H9 (cell line): ENCODE results near the gene PRPF6. TPM values are rescaled to one million over a fixed set of nuclear protein-coding genes. Genes with fewer than 3 reads are reported as not detected.
A peak's percentile ranks its signal among the peaks of the same experiment; 100 is the strongest.

ENCODE experiments used
- DNase-seq: peaks from one replicate; pipeline ENCODE4 v3.0.0-alpha.2; 2017
- H2AFZ ChIP-seq: one replicate; pipeline ENCODE4 v1.6.1; 2013; ENCODE audit warnings: mild to moderate bottlenecking, low read length, control low read depth, moderate library complexity
- H2AK5ac ChIP-seq: 2 replicates; pipeline ENCODE4 v1.6.1; 2013; ENCODE audit warnings: low read length, control low read depth, mixed read lengths; ENCODE audit not compliant: insufficient read length
- H2BK120ac ChIP-seq: one replicate; pipeline ENCODE4 v1.6.1; 2013; ENCODE audit warnings: low read depth, mild to moderate bottlenecking, low read length, control low read depth, inconsistent platforms; ENCODE audit not compliant: poor library complexity, severe bottlenecking
- H2BK12ac ChIP-seq: 2 replicates; pipeline ENCODE4 v1.6.1; 2013; ENCODE audit warnings: low read length, control low read depth, mixed read lengths, low read depth; ENCODE audit not compliant: insufficient read length
- H2BK15ac ChIP-seq: 2 replicates; pipeline ENCODE4 v1.6.1; 2013; ENCODE audit warnings: low read depth, low read length, control low read depth
- H2BK20ac ChIP-seq: one replicate; pipeline ENCODE4 v1.6.1; 2013; ENCODE audit warnings: low read depth, mild to moderate bottlenecking, low read length, control low read depth, inconsistent platforms; ENCODE audit not compliant: poor library complexity, severe bottlenecking
- H2BK5ac ChIP-seq: 2 replicates; pipeline ENCODE4 v1.6.1; 2013; ENCODE audit warnings: low read length, control low read depth, mixed read lengths; ENCODE audit not compliant: insufficient read length
- H3K14ac ChIP-seq: 2 replicates; pipeline ENCODE4 v1.6.1; 2013; ENCODE audit warnings: low read length, control low read depth; ENCODE audit not compliant: insufficient read depth
- H3K18ac ChIP-seq: 2 replicates; pipeline ENCODE4 v1.6.1; 2013; ENCODE audit warnings: low read depth, mild to moderate bottlenecking, mixed read lengths, low read length, control low read depth; ENCODE audit not compliant: insufficient read length
- H3K23ac ChIP-seq: 2 replicates; pipeline ENCODE4 v1.6.1; 2013; ENCODE audit warnings: low read length, control low read depth, mixed read lengths, low read depth; ENCODE audit not compliant: insufficient read length
- H3K23me2 ChIP-seq: 2 replicates; pipeline ENCODE4 v1.6.1; 2013; ENCODE audit warnings: low read depth, mild to moderate bottlenecking, mixed read lengths, low read length, control low read depth; ENCODE audit not compliant: insufficient read length, poor library complexity, severe bottlenecking
- H3K27ac ChIP-seq: 2 replicates; pipeline ENCODE4 v1.5.1; 2013; ENCODE audit warnings: low read length, control low read depth, mixed read lengths, low read depth; ENCODE audit not compliant: insufficient read length
- H3K27me3 ChIP-seq: 2 replicates; pipeline ENCODE4 v1.6.1; 2013; ENCODE audit warnings: low read length, control low read depth, inconsistent platforms; ENCODE audit not compliant: insufficient read depth
- H3K4ac ChIP-seq: 2 replicates; pipeline ENCODE4 v1.6.1; 2013; ENCODE audit warnings: low read depth, mild to moderate bottlenecking, control low read depth, inconsistent platforms, low read length, moderate library complexity
- H3K4me1 ChIP-seq: 2 replicates; pipeline ENCODE4 v1.6.1; 2013; ENCODE audit warnings: low read length, control low read depth, inconsistent platforms; ENCODE audit not compliant: insufficient read depth
- H3K4me2 ChIP-seq: 2 replicates; pipeline ENCODE4 v1.6.1; 2013; ENCODE audit warnings: low read length, control low read depth, mixed read lengths; ENCODE audit not compliant: insufficient read length, insufficient read depth
- H3K56ac ChIP-seq: 2 replicates; pipeline ENCODE4 v1.6.1; 2013; ENCODE audit warnings: low read depth, mild to moderate bottlenecking, mixed read lengths, low read length, control low read depth; ENCODE audit not compliant: insufficient read length
- H3K79me1 ChIP-seq: 2 replicates; pipeline ENCODE4 v1.6.1; 2013; ENCODE audit warnings: low read depth, mild to moderate bottlenecking, moderate library complexity, low read length, control low read depth, inconsistent platforms; ENCODE audit not compliant: insufficient read depth, poor library complexity, severe bottlenecking
- H3K79me2 ChIP-seq: 2 replicates; pipeline ENCODE4 v1.6.1; 2013; ENCODE audit warnings: low read length, control low read depth, inconsistent platforms; ENCODE audit not compliant: insufficient read depth
- H3K9ac ChIP-seq: 2 replicates; pipeline ENCODE4 v1.6.1; 2013; ENCODE audit warnings: low read length, control low read depth, mixed read lengths; ENCODE audit not compliant: insufficient read length; ENCODE audit errors: extremely low read depth
- H3K9me3 ChIP-seq: one replicate; pipeline ENCODE4 v1.6.1; 2013; ENCODE audit warnings: low read depth, low read length, inconsistent platforms; ENCODE audit not compliant: control insufficient read depth
- H3T11ph ChIP-seq: one replicate; pipeline ENCODE4 v1.6.1; 2013; ENCODE audit warnings: mild to moderate bottlenecking, low read length, control low read depth, inconsistent platforms
- H4K20me1 ChIP-seq: one replicate; pipeline ENCODE4 v1.6.1; 2013; ENCODE audit not compliant: control insufficient read depth, insufficient read length, insufficient read depth
- H4K5ac ChIP-seq: 2 replicates; pipeline ENCODE4 v1.6.1; 2013; ENCODE audit warnings: low read depth, mild to moderate bottlenecking, mixed read lengths, low read length, control low read depth; ENCODE audit not compliant: insufficient read length
- H4K8ac ChIP-seq: replicated peaks from 2 replicates; pipeline ENCODE4 v1.6.1; 2013; ENCODE audit warnings: low read length, control low read depth, mixed read lengths, low read depth; ENCODE audit not compliant: insufficient read length
- H4K91ac ChIP-seq: 2 replicates; pipeline ENCODE4 v1.6.1; 2013; ENCODE audit warnings: low read depth, mild to moderate bottlenecking, moderate library complexity, mixed read lengths, low read length, control low read depth; ENCODE audit not compliant: insufficient read length
- H3K27ac Mint-ChIP-seq, 3 experiments: 2 replicates in 2 of 3; 3 replicates in 1 of 3; pipeline ENCODE4 v1.8.0; 2020 to 2021; ENCODE audit warnings: mixed read lengths in 3 of 3, mild to moderate bottlenecking in 1 of 3, moderate library complexity in 1 of 3
- H3K27me3 Mint-ChIP-seq: 2 replicates; pipeline ENCODE4 v1.8.0; 2021; ENCODE audit warnings: low read depth, mild to moderate bottlenecking, moderate library complexity, mixed read lengths
- H3K36me3 Mint-ChIP-seq, 3 experiments: 2 replicates in 2 of 3; 3 replicates in 1 of 3; pipeline ENCODE4 v1.8.0; 2020 to 2021; ENCODE audit warnings: low read depth in 3 of 3, mixed read lengths in 3 of 3; ENCODE audit not compliant: insufficient read depth in 1 of 3
- H3K4me1 Mint-ChIP-seq, 2 experiments: 2 replicates each; pipeline ENCODE4 v1.8.0; 2020; ENCODE audit warnings: mixed read lengths in 2 of 2
- H3K4me3 Mint-ChIP-seq, 2 experiments: 2 replicates in 1 of 2; 3 replicates in 1 of 2; pipeline ENCODE4 v1.8.0; 2020 to 2021; ENCODE audit warnings: mild to moderate bottlenecking in 2 of 2, mixed read lengths in 2 of 2, moderate library complexity in 1 of 2
- H3K9me3 Mint-ChIP-seq, 2 experiments: 2 replicates in 1 of 2; 3 replicates in 1 of 2; pipeline ENCODE4 v1.8.0; 2020; ENCODE audit warnings: mild to moderate bottlenecking in 2 of 2, mixed read lengths in 2 of 2, moderate library complexity in 1 of 2
- WGBS: extraction: QIAGEN DNeasy Blood & Tissue Kit; methylation state at CpG from one replicate; pipeline ENCODE4 v1.1.7; 2013; ENCODE audit warnings: missing lambda C conversion rate, low lambda C conversion rate, mixed read lengths; ENCODE audit not compliant: insufficient read length; ENCODE audit errors: extremely low coverage; 5-methylcytosine and 5-hydroxymethylcytosine counted together
- total RNA-seq: library from RNA; stranded (reverse); gene quantifications from 2 replicates; pipeline ENCODE4 v1.2.1, GENCODE V29; 2021
- TF ChIP-seq, protein P1 (sequence below): fragments of 200-600 bp; sonication (generic); conservative IDR thresholded peaks from 3 replicates; pipeline ENCODE4 v1.8.0; 2021; ENCODE audit warnings: antibody characterized with exemption, mild to moderate bottlenecking

Gene PRPF6
- total RNA-seq, 1 experiment from 2014 or later, result 87.9 TPM

DNA sequence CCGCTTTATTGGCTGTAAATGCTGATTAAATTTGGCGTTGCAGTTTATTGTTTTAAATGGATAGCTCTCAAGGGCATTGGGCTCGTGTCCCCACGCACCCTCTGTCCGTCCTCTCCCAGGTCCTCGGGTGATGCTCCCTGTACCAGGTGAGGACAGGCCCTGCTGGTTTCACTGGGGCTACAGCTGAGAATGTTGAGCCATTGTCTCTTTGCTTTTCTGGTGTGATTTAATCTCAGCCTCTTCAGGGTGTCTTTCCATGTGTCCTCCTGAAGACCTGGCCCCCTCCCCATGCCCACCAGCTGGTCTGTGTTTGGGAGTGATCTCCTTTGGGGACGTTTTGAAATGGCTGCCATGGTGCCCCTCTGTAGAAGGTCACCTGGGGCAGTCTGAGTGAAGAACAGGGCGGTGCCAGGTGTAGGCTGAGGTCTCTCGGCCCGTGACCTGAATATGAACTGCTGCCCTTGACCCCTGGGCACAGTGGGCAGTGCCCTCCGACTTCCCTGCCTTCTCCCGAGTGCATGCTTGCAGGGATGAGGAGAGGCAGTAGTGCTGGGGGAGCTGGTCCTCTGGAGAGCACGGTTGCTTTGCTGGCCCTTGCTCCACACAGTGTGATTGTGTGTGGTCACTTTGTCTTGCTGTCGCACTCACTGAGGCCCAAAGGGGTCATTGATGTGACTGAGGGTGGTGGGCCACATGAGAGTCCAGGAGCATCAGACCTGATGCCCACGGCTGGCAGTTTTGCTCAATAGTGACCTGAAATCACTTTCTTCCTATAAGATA, 42.6 kb downstream of the PRPF6 start:
- Histone ChIP-seq H3K18ac (no peak overlapping the region), H2AK5ac (no peak overlapping the region), H2AFZ (no peak overlapping the region), H3K23me2 (no peaks in the 10 kb centered on the region), H3K23ac (no peak overlapping the region), H3K4me2 (no peak overlapping the region), H3K79me1 (no peaks in the 10 kb centered on the region), H3K56ac (no peak overlapping the region), H2BK20ac (no peak overlapping the region), H3K9ac (no peak overlapping the region), H2BK15ac (no peak overlapping the region), H3K14ac (no peak overlapping the region), H3K9me3 (no peaks in the 10 kb centered on the region), H2BK12ac (no peak overlapping the region), H4K20me1 (no peaks in the 10 kb centered on the region), H3K27ac (no peak overlapping the region), H3K79me2 (no peaks in the 10 kb centered on the region), H4K5ac (no peak overlapping the region), H4K8ac (no peak overlapping the region), H2BK5ac (no peak overlapping the region), H3K27me3 (no peaks in the 10 kb centered on the region), H4K91ac (no peak overlapping the region), H2BK120ac (no peak overlapping the region), H3K4ac (no peak overlapping the region), H3K4me1 (no peaks in the 10 kb centered on the region), H3T11ph (no peak overlapping the region)
- Mint-ChIP-seq H3K4me3 (no peak overlapping the region; a peak in 1 of 5 replicates), H3K36me3 (peaks cover 43 to 84% (median 80%) of the 10 kb centered on the region in 3 experiments), H3K27me3 (no peaks in the 10 kb centered on the region), H3K27ac (peak overlapping the region in 2 of 3 experiments; percentile 75 to 76; a peak in 2 of 7 replicates), H3K9me3 (no peaks in the 10 kb centered on the region; a peak in 1 of 5 replicates), H3K4me1 (no peaks in the 10 kb centered on the region)
- no peak for DNase-seq
- WGBS, result no CpG with 5 or more reads among the region's 15 CpGs
- TF ChIP-seq, protein P1, sequence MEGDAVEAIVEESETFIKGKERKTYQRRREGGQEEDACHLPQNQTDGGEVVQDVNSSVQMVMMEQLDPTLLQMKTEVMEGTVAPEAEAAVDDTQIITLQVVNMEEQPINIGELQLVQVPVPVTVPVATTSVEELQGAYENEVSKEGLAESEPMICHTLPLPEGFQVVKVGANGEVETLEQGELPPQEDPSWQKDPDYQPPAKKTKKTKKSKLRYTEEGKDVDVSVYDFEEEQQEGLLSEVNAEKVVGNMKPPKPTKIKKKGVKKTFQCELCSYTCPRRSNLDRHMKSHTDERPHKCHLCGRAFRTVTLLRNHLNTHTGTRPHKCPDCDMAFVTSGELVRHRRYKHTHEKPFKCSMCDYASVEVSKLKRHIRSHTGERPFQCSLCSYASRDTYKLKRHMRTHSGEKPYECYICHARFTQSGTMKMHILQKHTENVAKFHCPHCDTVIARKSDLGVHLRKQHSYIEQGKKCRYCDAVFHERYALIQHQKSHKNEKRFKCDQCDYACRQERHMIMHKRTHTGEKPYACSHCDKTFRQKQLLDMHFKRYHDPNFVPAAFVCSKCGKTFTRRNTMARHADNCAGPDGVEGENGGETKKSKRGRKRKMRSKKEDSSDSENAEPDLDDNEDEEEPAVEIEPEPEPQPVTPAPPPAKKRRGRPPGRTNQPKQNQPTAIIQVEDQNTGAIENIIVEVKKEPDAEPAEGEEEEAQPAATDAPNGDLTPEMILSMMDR, result no peak
